Tibial artery (tissue), 4 donors: ENCODE results near the gene KCTD7.

Experiments used
- DNase-seq, 2 donors: peaks; one replicate each; pipeline ENCODE4 v3.0.0-alpha.2; 2019
- H3K27ac ChIP-seq, 2 donors: fragments of 200-600 bp; sonication (generic) in 1 of 2; 1 replicate in 1 of 2; 2 replicates in 1 of 2; pipeline ENCODE4 v1.5.1; 2018 to 2019; ENCODE audit warnings: mild to moderate bottlenecking in 1 of 2
- H3K27me3 ChIP-seq, 2 donors: fragments of 200-600 bp; sonication (generic) in 1 of 2; one replicate each; pipeline versions ENCODE4 v1.5.1 to v1.6.0; 2016 to 2019
- H3K36me3 ChIP-seq, 3 donors: fragments of 200-600 bp; sonication (generic) in 2 of 3; one replicate each; pipeline ENCODE4 v1.5.1; 2016 to 2019; ENCODE audit warnings: mild to moderate bottlenecking in 2 of 3
- H3K4me1 ChIP-seq, 4 donors: fragments of 200-600 bp; sonication (generic) in 2 of 4; 1 replicate in 3 of 4; 2 replicates in 1 of 4; pipeline ENCODE4 v1.5.1; 2016 to 2019
- H3K4me3 ChIP-seq, 2 donors: fragments of 200-600 bp; sonication (generic) in 1 of 2; 1 replicate in 1 of 2; 2 replicates in 1 of 2; pipeline ENCODE4 v1.5.1; 2018 to 2019; ENCODE audit warnings: mild to moderate bottlenecking in 2 of 2
- H3K9me3 ChIP-seq, 3 donors: fragments of 200-600 bp; sonication (generic) in 1 of 3; one replicate each; pipeline ENCODE4 v1.5.1; 2016 to 2019
- CTCF ChIP-seq, 2 experiments: fragments of 200-600 bp in 1 of 2; fragments of 450-650 bp in 1 of 2; IDR thresholded peaks; one replicate each; pipeline ENCODE4 v1.5.1; 2017 to 2019; ENCODE audit warnings: antibody characterized with exemption in 2 of 2, mild to moderate bottlenecking in 1 of 2, moderate library complexity in 1 of 2
- intact Hi-C: fragments of 100-400 bp; cut with DNase I; formaldehyde crosslinking; loops from one replicate; pipeline ENCODE4 v1.15.0; 2023; ENCODE audit warnings: low total_unique reads

Gene KCTD7

GRCh38 chr7:66627151-66627681, 1.5 kb upstream of the KCTD7 start:
- Histone ChIP-seq H3K27ac (peak overlapping the region; percentile 90 to 98), H3K4me1 (peaks cover 0 to 25% (median 13%) of the 10 kb centered on the region in 4 donors), H3K4me3 (peak overlapping the region; percentile 64 to 77), H3K36me3 (no peaks in the 10 kb centered on the region), H3K9me3 (no peaks in the 10 kb centered on the region), H3K27me3 (no peaks in the 10 kb centered on the region)
- no peak for TF ChIP-seq CTCF (IDR thresholded peaks at IDR 0.05)
- DNase-seq = no peak
- intact Hi-C loops = loop anchor here (10.0 kb wide), 1 partner anchor 132 kb away; no protein-coding TSS in a partner anchor

- peak overlapping the region; percentile 90 to 98 for H3K27ac ChIP-seq
- H3K27me3 ChIP-seq = no peaks in the 10 kb centered on the region
- H3K4me3 ChIP-seq = peak overlapping the region; percentile 64 to 77
- TF ChIP-seq CTCF (IDR thresholded peaks at IDR 0.05) = no peak
- DNase-seq = peak in 1 of 2 donors; percentile 77
- H3K4me1 ChIP-seq = peaks cover 0 to 25% (median 13%) of the 10 kb centered on the region in 4 donors
- H3K9me3 ChIP-seq = no peaks in the 10 kb centered on the region
- no peaks in the 10 kb centered on the region for H3K36me3 ChIP-seq
- intact Hi-C loops = loop anchor here (2.0 to 10.0 kb wide), 4 partner anchors 35 to 133 kb away; partner anchors contain the start of gene RABGEF1
Measured at GRCh38 chr7:66627881-66628360, 760 bp upstream of the KCTD7 start.

- Histone ChIP-seq H3K27ac (peak overlapping the region; percentile 90 to 98), H3K27me3 (no peaks in the 10 kb centered on the region), H3K9me3 (no peaks in the 10 kb centered on the region), H3K36me3 (peaks cover 10 to 14% (median 12%) of the 10 kb centered on the region in 3 donors), H3K4me3 (peak overlapping the region; percentile 64 to 77), H3K4me1 (peaks cover 0 to 25% (median 13%) of the 10 kb centered on the region in 4 donors)
- TF ChIP-seq CTCF (IDR thresholded peaks at IDR 0.05) = no peak
- DNase-seq = peak; percentile 22 to 69
- intact Hi-C loops = loop anchor here (2.0 to 10.0 kb wide), 4 partner anchors 37 to 135 kb away; partner anchors contain the start of gene RABGEF1
Measured at GRCh38 chr7:66629222-66630062, 761 bp downstream of the KCTD7 start.

- intact Hi-C loops = no loop called here
- Histone ChIP-seq H3K9me3 (no peaks in the 10 kb centered on the region), H3K27ac (peak overlapping the region; percentile 90 to 98)
Measured at GRCh38 chr7:66630531-66630930, 1.9 kb downstream of the KCTD7 start.

GRCh38 chr7:66631471-66631870, 2.8 kb downstream of the KCTD7 start:
- no peaks in the 10 kb centered on the region for H3K27me3 ChIP-seq
- no peak for DNase-seq
- H3K27ac ChIP-seq = peak overlapping the region in 1 of 2 donors; percentile 90
- H3K4me1 ChIP-seq = peaks cover 0 to 25% (median 13%) of the 10 kb centered on the region in 4 donors
- intact Hi-C loops = no loop called here
- peaks cover 14 to 23% (median 19%) of the 10 kb centered on the region in 3 donors for H3K36me3 ChIP-seq
- H3K9me3 ChIP-seq = no peaks in the 10 kb centered on the region
- no peak overlapping the region for H3K4me3 ChIP-seq
- TF ChIP-seq CTCF (IDR thresholded peaks at IDR 0.05) = no peak

More at GRCh38 chr7:66630531-66630930, 1.9 kb downstream of the KCTD7 start:
- H3K36me3 ChIP-seq = peaks cover 14 to 19% (median 18%) of the 10 kb centered on the region in 3 donors
- no peak overlapping the region for H3K4me3 ChIP-seq
- no peak for DNase-seq
- peaks cover 0 to 25% (median 13%) of the 10 kb centered on the region in 4 donors for H3K4me1 ChIP-seq
- H3K27me3 ChIP-seq = no peaks in the 10 kb centered on the region
- TF ChIP-seq CTCF (IDR thresholded peaks at IDR 0.05) = no peak
